NB4 (cell line): ENCODE results near the gene CASKIN2.

Experiments used
- MYC ChIP-seq: IDR thresholded peaks from 2 replicates; pipeline ENCODE4 v1.6.1; 2011; ENCODE audit warnings: low read depth, low read length
- POLR2A ChIP-seq: IDR thresholded peaks from 2 replicates; pipeline ENCODE4 v1.6.1; 2011; ENCODE audit warnings: mild to moderate bottlenecking; ENCODE audit not compliant: insufficient read length; ENCODE audit errors: extremely low read depth
- TF ChIP-seq, protein P1 (sequence below): IDR thresholded peaks from one replicate; pipeline ENCODE4 v1.5.1; 2012; ENCODE audit warnings: low read depth, low read length
- TF ChIP-seq, protein P2 (sequence below): IDR thresholded peaks from 2 replicates; pipeline ENCODE4 v1.6.1; 2011; ENCODE audit warnings: low read depth, low read length

DNA sequence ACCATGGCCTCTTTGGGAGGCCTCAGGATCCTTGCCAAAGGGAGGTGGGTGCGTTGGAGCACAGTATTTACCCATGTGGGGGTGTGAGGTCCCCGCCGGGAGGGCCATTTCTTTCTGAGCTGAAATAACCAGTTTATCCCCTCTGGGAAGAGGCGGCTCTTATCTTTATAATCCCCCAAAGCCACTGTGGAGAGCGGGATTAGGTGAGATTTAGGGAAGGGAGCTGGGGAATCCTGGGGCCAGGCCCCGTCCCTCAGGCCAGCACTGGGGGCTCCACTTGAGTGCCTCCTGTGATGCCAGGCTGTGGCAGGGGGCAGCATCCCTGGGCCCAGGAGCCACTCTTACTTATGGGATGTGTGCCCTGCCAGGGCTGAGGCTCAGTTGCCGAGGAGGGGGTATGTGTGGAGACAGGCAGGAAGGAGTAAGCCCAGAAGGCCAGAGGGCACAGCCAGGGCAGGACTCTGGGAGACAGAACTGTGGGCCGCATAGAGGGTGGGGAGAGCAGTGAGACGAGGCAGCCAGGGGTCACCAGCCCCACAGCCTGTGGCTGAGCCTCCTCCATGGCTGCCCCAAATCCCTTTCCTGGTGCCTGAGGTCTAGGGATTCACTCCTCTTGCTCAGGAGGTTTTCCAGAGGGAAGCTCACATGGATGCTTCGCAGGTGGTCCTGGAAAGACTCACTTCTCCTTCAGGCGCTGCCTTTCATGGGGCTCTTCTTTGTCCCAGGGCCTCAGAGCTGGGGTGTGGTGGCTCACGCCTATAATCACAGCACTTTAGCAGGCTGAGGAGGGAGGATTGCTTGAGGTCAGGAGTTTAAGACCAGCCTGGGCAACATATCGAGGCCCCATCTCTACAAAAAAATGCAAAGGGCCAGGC lies 33.9 kb downstream of the CASKIN2 start:
- TF ChIP-seq, protein P1, sequence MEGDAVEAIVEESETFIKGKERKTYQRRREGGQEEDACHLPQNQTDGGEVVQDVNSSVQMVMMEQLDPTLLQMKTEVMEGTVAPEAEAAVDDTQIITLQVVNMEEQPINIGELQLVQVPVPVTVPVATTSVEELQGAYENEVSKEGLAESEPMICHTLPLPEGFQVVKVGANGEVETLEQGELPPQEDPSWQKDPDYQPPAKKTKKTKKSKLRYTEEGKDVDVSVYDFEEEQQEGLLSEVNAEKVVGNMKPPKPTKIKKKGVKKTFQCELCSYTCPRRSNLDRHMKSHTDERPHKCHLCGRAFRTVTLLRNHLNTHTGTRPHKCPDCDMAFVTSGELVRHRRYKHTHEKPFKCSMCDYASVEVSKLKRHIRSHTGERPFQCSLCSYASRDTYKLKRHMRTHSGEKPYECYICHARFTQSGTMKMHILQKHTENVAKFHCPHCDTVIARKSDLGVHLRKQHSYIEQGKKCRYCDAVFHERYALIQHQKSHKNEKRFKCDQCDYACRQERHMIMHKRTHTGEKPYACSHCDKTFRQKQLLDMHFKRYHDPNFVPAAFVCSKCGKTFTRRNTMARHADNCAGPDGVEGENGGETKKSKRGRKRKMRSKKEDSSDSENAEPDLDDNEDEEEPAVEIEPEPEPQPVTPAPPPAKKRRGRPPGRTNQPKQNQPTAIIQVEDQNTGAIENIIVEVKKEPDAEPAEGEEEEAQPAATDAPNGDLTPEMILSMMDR = no peak
- TF ChIP-seq POLR2A (no peak), MYC (no peak)
- TF ChIP-seq, protein P2, sequence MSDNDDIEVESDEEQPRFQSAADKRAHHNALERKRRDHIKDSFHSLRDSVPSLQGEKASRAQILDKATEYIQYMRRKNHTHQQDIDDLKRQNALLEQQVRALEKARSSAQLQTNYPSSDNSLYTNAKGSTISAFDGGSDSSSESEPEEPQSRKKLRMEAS = no peak
